Measurements from ENCODE around the gene TTLL9. TPM values are rescaled to one million over a fixed set of nuclear protein-coding genes. Genes with fewer than 3 reads are reported as not detected.

The TTLL9 gene
- total and polyA plus RNA-seq, 8 donors = 0.14 to 1.4 (median 0.35) TPM; not detected in 1

GRCh38 chr20:31910071-31910803 lies 39.8 kb downstream of the TTLL9 start:
- intact Hi-C loops (cut with DNase I) = no loop called here
- H3K4me3 ChIP-seq = no peak overlapping the region
- DNase-seq (no peak), ATAC-seq (no peak), FAIRE-seq (no peak)
- no peak overlapping the region for H3K27ac ChIP-seq
- no peaks in the 10 kb centered on the region for H3K36me3 ChIP-seq
- 72 to 78% methylated on average over 4 of the region's 4 CpGs for WGBS, 2 donors
- no peaks in the 10 kb centered on the region for H3K27me3 ChIP-seq
- H3K4me1 ChIP-seq = no peaks in the 10 kb centered on the region
- no peak for TF ChIP-seq CTCF (IDR thresholded peaks at IDR 0.05)
- H3K9me3 ChIP-seq = no peaks in the 10 kb centered on the region

GRCh38 chr20:31913431-31914157 lies 43.2 kb downstream of the TTLL9 start:
- FAIRE-seq = no peak
- Histone ChIP-seq H3K27ac (no peak overlapping the region), H3K4me3 (no peak overlapping the region), H3K27me3 (no peaks in the 10 kb centered on the region), H3K4me1 (no peaks in the 10 kb centered on the region), H3K9me3 (no peaks in the 10 kb centered on the region), H3K36me3 (no peaks in the 10 kb centered on the region)
- no peak for TF ChIP-seq CTCF (IDR thresholded peaks at IDR 0.05)
- ATAC-seq = no peak
- no peak for DNase-seq
- 69 to 73% methylated on average over 15 of the region's 15 CpGs for WGBS, 2 donors
- intact Hi-C loops (cut with DNase I) = no loop called here

- H3K27me3 ChIP-seq = no peaks in the 10 kb centered on the region
- intact Hi-C loops (cut with DNase I) = no loop called here
- no peak overlapping the region for H3K4me3 ChIP-seq
- FAIRE-seq (no peak), ATAC-seq (no peak), DNase-seq (no peak)
- no peak for TF ChIP-seq CTCF (IDR thresholded peaks at IDR 0.05)
- 78 to 81% methylated on average over 5 of the region's 5 CpGs for WGBS, 2 donors
- H3K27ac ChIP-seq = no peak overlapping the region
- H3K36me3 ChIP-seq = no peaks in the 10 kb centered on the region
- no peaks in the 10 kb centered on the region for H3K9me3 ChIP-seq
- no peaks in the 10 kb centered on the region for H3K4me1 ChIP-seq
Measured at GRCh38 chr20:31914170-31914569, 43.7 kb downstream of the TTLL9 start.

GRCh38 chr20:31915491-31916280 lies 45.3 kb downstream of the TTLL9 start:
- no peak for DNase-seq
- Histone ChIP-seq H3K27me3 (no peaks in the 10 kb centered on the region), H3K9me3 (no peaks in the 10 kb centered on the region), H3K27ac (no peak overlapping the region), H3K4me1 (no peaks in the 10 kb centered on the region), H3K36me3 (no peaks in the 10 kb centered on the region), H3K4me3 (no peak overlapping the region)
- intact Hi-C loops (cut with DNase I) = no loop called here
- WGBS, 2 donors = 30 to 33% methylated on average over 7 of the region's 7 CpGs
- no peak for FAIRE-seq
- no peak for ATAC-seq
- TF ChIP-seq CTCF (IDR thresholded peaks at IDR 0.05) = no peak
